GM18867 (cell line): ENCODE measurements around the gene GLP2R.
"Not testable (repeated sequence)": the region's sequence is repeated elsewhere in the genome, so short reads cannot be mapped to it uniquely, and the experiment has no call there.

ENCODE experiments used
- ATAC-seq: cut with Tn5 transposase; IDR thresholded peaks from one replicate; pipeline ENCODE4 v1.9.1; 2021; ENCODE audit warnings: mild to moderate bottlenecking, moderate library complexity; ENCODE audit not compliant: unreplicated experiment

Gene GLP2R

DNA sequence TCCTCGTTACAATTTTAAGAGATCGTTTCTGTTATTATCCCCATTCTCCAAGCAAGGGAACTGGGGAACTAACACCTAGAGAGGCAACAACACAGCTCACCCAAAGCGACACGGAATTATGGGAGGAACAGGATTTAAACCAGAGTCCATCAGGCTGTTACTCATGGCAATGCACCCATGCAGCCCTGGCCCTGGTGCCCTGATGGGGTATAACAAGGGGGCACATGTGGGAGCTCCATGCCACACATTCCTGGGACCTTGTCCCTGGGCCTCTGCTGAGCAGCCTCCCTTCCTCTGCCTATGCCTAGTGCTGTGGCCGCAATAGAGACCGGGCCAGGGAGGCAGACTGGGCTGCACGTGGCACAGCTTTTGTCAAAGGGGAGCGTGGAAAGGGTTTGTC lies 92.6 kb downstream of the GLP2R start:
- ATAC-seq: no peak

DNA sequence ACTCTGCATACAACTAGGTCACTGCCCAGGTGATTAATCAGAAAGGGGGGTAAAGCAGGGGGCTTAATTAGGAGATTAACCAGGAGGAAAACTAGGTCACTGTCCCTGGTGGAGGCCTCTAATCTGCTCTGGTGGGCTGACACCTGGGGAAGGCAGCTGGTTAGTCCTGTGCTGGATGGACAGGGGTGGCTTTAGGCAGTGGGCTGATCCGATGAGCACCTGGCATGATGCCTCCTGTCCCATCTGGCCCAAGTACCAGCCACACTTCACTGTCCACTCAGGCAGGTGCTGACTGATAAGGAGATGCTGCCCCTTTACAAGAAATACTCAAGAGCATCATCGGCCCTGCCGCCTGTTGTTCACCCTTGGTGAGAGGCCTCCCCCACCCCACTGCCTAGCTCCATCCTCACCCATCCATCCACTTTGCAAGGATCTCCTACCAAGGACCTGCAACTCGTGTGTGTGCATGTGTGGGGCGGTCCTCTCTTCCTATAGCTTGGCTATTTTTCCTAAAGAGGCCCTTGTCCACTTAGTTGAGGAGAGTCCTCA lies 93.2 kb downstream of the GLP2R start:
- no peak for ATAC-seq

DNA sequence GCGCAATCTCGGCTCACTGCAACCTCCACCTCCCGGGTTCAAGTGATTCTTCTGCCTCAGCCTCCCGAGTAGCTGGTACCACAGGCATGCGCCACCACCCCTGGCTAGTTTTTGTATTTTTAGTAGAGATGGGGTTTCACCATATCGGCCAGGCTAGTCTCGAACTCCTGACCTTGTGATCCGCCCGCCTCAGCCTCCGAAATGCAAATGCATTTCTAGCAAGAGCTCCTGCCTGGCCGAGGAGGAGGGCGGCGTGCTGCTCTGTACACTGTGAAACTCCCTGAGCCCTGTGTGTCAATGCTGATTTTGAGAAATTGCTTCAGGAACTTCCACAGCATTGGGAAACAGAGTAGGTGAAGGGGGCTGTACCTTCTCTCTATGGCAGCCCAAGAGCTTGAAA lies 95.5 kb downstream of the GLP2R start:
- not testable (repeated sequence) for ATAC-seq

DNA sequence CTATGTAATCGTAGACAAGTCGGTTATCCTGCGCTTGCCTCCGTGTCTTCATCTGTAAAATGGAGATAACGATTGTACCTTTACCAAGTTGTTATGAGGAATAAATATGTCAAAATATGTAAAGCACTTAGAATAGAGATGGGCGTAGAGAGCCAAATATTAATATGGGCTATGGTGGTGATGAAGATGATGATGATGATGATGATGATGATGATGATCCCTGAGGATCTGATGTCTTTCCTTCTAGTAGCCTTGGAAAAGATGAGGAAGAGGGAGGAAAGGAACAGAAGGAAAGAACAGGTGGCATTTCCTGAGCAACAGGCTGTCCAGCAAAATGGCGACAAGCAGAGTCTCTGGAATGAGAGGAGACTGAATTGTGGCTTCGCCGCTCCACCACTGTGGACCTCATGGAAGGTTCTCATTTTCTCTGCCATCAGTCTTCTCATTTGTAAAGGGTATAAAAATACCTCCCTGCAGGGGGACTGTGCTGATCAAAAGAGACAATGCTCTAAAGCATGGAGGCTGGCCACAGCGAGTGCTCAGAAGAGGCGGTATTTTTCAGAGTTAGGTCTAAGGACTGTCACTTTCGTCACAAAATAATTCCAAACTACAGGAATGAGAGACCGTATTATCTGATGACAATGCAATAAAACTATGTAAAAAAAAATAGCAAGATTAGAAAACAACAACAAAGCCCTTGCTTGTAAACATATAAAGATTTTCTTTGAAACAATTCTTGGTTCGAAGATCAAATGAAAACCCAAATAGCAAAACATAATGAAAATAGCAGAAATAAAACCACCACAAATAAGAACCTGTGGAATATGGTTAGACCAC lies 96.5 kb downstream of the GLP2R start:
- no peak for ATAC-seq

DNA sequence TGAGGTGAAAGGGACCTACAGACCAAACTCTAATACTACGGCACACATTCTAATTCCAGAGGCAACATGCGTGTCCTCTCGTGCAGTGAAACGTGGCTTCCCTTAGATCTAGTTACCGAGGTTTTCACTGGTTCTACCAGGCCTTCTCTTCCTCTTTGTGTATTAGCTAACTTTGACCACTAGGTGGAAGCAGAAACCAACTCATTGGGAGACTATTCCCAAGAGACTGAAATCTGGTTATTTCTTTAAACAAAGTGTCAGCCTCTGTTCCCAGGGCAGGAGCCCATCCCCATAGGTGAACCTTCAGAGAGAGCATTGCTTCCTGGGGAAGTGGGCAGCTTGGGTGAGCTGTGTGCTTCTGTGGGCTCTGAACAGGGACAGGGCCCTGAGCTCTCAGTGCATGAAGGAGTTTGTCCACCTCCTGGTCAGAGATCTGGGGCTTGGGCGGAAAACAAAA lies 99.0 kb downstream of the GLP2R start:
- ATAC-seq: peak; percentile 65

DNA sequence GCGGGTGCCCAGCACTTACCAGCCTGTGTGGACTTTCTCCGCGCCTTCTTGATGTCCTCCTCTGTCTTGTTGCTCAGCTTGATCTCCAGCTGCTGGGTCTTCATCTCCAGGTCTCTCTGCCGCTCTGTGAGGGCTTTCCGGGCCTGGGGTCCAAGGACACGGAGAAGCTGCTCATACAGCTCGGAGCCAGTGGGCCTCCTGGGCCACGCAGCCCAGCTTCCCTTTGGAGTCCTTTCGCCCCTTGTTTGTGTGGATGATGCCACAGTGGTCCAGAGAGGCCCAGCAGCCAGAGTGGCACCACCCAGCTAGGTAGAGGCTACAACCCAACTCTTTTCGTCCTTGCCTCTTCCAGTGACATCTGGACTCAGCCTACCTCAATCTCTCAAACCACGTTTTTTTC lies 99.7 kb downstream of the GLP2R start:
- no peak for ATAC-seq

DNA sequence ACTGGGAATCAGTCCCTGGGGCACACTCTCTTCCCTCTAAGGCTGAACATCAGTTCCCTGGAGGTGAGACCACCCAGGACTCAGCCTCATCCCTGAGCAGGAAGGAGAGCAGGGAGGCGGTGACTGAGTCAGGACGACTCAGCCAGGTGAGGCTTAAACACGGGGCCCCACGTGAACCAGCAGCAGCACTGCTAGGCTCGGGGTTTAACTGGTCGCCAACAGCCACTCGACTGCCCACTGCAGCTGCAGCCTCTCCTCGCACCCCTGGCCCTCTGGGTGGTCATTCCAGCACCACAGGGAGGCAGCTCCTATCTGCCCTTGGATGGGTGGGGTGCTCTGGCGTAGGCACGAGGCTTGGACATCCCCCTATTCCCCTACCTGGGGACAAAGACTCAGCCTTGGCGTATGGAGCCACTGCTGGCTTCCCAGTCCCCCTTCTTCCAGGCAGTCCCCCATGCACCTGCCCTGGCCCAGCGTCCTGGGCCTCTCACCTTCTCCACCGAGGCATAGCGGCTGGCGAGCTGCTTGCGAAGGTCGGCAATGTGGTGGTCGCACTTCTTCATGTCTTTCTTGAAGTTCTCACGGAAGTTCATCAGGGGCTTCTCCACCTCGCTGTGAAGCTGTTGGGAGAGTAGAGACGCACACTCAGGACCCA lies 100.6 kb downstream of the GLP2R start:
- no peak for ATAC-seq

DNA sequence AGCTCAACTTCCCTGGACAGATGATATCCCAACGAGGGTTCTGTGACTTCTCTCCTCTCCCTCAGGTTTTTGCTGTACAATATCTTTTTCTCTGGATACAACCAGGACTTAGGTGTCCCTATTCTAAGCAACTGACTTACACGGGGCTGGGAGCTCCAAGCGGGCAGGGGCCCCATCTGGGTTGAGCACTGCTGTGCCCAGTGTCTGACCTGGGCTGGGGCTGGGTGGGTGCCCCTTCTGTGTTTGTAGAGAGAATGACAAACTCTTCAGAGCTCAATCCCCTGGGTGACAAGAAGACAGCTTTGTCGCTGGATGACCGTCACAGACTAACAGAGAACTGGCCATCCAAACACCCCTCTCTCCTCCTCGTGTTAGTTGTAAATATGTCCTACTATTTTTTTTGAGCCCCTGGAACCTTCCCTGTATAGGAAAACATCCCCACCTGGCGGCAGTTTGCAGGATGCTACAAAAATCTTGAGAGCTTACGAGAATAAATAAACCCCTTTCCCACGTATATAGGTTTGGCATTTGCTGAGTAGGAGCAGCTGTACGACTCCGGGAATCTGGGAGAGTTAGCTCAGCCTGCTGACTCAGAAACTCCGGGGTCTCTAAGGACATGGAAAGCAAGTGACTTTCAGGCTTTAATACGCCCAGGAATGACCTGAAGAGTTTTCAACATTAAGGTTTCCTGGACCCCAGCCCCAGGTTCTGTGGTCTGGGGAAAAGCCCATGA lies 103.0 kb downstream of the GLP2R start:
- no peak for ATAC-seq

DNA sequence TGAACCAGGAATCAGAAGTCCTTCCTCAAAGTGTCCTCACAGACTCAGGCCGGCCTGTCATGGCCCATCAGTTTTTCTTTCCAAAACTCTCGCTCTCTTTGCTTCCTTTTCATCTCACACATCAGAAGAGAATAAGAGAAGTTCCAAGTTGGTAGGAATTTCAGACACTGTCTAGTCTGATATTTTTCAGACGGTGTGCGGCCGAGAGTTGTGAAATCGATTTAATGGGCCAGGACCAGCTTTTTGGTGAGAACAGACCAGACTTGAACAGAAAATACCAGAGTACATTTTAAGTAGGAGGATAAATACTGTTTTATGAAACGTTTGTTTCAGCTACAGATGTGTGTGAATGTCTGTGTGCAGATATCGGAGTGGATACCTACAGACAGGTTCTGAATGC lies 104.1 kb downstream of the GLP2R start:
- no peak for ATAC-seq

DNA sequence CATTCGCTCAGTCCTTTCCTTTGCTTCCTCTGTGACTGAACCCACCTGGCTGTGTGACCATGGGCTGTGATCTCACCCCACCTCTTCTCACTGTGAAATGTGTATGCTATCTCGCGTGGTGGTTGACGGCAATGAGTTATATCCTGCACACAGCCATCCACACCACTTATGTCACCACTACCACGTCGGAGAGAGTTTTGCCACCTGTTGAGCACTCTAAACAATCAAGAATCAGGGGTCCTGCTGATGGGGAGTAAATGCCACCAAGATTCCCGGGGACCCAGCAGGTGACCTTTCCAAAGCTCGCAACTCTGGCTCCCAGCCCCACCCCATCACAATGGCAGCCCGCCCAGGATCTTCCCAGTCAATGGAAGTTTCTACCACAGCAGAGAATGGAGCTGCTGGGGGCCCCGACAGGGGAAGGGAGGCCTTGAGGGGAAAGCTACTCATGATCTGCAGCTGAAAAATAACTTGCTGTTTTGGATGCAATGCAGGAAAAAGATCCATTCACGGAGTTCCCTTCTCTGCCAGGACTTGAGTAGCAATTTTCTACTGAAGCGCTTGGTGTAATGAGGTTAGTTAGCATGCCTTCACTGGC lies 105.5 kb downstream of the GLP2R start:
- ATAC-seq: no peak

DNA sequence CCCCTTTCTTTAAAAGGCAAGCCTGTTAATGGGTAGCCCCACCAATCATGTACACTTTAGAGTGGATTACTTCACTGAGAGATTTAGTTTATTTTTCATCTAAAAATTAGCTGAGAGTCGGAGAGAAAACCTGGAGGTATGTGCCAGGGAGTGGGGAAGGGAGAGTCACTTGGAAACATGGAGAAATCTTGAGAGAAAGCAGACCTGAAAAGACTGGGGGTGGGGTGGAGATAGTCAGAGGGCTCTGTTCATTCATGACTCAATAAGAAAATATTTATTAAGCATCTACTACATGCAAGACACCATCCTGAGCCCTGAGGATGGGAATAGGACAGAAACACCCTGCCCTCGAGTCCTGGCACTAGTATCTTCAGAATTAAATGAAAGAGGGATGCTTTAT lies 106.8 kb downstream of the GLP2R start:
- no peak for ATAC-seq

DNA sequence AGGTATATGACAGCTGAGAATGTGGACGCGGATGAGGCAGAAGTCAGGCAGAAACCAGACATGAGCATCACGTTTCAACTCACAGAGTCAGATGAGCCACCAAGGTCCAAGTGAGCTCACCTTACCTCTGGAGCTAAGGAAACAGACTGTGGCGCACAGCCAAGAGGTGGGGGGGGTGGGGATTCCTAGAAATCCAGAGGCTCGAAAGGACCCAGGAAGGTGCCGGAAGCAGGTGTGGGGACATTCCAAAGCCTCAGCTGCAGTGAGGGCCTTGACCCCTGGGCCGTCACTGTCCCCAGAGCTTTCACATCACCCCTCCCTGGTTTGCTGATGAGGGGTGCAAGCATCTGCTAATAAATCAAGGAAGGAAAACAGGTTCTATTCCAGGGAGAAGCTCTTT lies 108.6 kb downstream of the GLP2R start:
- ATAC-seq: no peak

DNA sequence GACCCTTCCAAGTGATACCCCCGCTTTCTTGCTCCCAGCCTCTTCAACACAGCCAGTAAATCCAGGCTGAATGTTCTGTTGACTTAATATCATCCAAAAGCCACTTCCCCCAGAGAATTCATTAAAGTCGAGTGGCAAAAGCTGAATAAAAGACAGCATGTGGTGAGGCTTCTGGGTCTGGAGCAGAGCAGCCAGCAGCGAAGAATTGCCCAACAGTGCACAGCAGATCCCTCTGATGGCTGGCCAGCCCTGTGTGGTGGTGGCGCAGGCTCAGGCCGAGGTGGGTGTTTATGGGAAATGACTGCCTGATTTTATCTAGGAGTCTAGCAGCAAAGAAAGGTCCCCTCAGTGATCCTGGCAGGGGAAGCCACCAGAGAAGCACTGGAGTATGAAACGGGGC lies 109.7 kb downstream of the GLP2R start:
- no peak for ATAC-seq

DNA sequence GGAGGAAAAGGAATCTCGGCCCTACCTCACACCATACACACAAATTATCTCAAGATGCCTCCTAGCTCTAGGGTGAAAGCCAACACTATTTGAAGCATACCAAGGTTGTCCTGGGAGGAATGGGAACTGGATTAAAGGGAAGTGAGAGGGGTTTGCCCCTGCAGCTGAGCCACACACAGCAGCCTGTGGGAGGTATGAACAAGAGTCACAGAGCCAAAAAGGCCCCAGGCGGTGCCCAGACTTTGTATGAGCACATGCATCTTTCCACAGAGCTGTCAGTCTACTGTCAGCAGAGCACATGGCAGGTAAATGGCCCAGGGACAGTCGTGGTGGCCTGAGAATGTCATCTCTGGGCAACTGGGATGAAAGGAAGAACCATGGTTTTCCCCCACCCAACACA lies 110.4 kb downstream of the GLP2R start:
- ATAC-seq: no peak

DNA sequence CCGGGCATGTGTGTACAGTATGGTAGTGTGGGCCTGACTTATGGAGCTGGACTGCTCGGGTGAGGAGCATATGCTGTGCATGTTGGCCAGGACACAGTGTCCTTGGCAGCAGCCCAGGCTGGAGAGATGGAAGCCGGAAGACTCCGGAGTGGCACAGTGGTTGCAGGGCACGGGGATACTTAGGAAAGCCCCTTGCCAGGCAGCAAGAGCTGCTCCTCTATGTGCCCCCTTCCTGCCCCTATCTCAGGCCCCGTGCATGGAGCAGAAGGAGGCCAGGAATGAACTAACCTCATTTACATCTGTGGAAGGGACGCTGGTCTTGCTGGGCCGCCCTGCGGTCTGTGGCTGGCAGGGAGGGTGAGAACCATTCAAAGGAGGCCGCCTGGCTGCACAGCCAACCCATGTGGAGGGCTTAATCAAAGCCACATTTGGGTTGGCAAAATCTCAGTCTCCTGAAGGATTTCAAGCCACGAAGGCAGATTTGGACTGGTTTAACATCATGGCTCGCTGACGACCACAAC lies 111.6 kb downstream of the GLP2R start:
- no peak for ATAC-seq

DNA sequence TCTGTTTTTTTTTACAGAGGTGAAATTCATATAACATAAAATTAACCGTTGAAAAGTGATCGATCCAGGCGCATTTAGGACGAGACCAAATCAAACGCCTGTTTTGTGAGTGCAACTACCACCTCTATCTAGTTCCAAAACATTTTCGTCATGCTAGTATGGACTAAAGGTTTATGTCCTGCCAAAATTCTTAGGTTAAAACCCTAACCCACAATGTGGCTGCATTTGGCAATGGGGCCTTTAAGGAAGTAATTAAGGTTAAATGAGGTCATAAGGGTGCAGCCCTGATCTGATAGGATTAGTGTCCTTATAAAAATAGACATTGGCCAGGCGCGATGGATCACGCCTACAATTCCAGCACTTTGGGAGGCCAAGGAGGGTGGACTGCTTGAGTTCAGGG lies 112.2 kb downstream of the GLP2R start:
- no peak for ATAC-seq

DNA sequence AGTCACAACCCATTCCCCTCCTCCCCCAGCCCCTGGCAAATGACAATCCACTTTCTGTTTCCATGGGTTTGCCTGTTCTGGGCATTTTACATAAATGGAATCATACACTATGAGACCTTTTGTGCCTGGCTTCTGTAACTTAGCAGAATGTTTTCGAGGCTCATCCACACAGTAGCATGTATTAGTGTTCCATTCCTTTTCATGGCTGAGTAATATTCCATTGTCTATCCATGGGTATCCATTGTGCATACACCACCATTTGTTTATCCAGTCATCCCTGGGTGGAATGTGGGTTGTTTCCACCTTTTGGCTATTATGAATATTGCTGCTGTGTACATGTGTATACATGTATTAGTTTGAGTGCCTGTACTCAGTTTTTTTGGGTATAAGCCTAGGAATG lies 113.0 kb downstream of the GLP2R start:
- no peak for ATAC-seq

DNA sequence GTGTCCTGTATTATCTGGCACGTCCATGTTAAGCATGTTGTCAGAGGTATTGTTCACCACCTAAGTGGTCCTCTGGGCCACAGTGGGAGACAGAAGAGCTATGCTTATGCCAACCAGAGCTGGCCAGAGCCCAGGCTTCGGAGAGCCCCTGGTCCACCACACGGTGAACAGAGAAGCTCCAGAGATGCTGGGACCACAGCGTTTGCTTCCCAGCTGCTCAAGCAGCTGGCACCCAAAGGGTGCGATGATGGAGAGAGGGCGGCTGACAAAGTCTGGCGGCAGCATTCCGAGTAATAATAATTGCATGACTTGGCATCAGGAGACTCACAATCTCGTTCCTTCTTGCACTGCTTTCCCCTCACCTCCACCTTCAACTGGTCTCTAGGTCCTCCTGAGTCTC lies 115.1 kb downstream of the GLP2R start:
- no peak for ATAC-seq

DNA sequence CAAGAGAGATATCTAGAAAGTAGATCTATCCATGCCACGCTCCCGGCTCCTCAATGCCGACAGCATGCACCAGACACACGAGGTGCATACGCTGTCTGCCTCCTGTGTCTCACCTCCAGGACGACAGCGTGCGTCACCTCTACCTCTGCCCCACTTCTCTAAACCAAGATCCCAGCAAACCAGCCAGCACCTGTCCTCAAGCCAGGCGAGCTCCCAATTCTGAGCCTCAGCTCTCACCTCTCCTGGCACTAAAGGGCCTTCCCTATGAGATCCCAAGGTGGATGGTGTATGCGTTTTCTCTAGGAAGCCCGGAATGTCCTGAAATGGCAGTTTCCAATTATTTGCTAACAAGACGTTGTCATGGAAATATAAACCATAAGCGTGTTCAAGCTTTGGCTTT lies 115.6 kb downstream of the GLP2R start:
- no peak for ATAC-seq
